Cardiac fibroblast (primary cell): ENCODE data around the gene PLLP.

Source experiments
- DNase-seq, 2 donors: peaks; one replicate each; pipeline versions ENCODE4 v3.0.0 to v3.0.0-alpha.2; 2010; ENCODE audit warnings: low read depth in 2 of 2
- H3K4me3 ChIP-seq, 2 donors: replicated peaks in 1 of 2; 1 replicate in 1 of 2; 2 replicates in 1 of 2; pipeline ENCODE4 v1.5.1; 2011; ENCODE audit warnings: low read depth in 2 of 2, low read length in 2 of 2, mild to moderate bottlenecking in 2 of 2, moderate library complexity in 1 of 2
- TF ChIP-seq, protein P1 (sequence below): IDR thresholded peaks from one replicate; pipeline ENCODE4 v1.5.1; 2011; ENCODE audit warnings: low read depth, mild to moderate bottlenecking, low read length, inconsistent platforms

PLLP gene

DNA sequence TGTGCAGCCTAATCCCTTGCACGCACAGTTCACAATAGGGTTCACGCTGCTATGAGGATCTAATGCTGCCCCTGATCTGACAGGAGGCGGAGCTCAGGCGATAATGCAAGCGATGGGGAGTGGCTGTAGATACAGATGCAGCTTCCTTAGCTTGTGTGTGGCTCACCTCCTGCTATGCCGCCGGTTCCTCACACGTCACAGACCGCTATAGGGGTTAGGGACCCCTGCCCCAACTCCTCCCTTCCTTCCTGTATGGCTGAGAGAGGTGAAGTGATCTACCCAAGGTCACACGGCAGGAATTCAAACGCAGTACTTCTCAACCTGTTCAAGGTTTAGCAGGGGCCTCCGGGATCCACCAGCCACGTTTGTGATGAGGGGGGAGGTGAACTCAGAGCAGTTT is 13.4 kb upstream of the PLLP start:
- DNase-seq = no peak

DNA sequence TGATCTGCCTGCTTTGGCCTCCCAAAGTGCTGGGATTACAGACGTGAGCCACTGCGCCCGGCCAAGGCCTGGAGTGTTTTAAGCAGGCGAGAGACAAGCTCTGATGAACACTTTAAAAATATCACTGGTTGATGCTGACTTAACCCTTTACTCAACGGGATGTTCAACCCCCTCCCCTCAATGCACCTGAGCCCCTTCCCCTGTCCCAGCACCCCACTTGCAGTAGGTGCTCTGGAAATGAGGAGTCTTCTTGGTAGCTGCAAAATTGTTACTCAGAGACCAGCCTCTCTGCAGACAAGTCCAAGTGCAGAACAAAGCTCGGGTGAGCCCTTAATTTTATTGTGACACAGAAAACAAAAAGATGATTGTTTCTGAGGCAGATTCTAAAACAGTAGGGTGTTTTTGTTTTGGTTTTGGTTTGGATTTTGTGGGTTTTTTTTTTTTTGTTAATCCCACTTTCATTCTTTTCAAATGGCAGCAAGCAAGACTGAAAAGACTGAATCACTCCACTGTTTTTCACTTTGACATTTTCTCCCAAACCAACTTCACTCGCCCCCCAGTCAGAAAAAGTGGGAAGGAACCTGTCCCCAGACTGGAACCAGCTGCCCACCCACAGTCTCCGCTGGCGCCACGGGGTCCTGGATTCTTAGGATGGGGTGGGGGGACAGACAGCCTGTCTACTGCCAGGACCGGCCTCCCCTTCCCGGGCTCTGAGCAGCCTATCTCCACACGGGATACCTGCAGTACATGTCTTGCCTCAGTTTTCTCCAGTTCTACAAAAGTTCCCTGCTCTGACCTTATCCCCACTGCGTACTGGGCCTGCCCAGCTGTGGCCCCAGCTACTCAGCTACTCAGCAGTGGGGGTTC is 5.2 kb upstream of the PLLP start:
- TF ChIP-seq, protein P1, sequence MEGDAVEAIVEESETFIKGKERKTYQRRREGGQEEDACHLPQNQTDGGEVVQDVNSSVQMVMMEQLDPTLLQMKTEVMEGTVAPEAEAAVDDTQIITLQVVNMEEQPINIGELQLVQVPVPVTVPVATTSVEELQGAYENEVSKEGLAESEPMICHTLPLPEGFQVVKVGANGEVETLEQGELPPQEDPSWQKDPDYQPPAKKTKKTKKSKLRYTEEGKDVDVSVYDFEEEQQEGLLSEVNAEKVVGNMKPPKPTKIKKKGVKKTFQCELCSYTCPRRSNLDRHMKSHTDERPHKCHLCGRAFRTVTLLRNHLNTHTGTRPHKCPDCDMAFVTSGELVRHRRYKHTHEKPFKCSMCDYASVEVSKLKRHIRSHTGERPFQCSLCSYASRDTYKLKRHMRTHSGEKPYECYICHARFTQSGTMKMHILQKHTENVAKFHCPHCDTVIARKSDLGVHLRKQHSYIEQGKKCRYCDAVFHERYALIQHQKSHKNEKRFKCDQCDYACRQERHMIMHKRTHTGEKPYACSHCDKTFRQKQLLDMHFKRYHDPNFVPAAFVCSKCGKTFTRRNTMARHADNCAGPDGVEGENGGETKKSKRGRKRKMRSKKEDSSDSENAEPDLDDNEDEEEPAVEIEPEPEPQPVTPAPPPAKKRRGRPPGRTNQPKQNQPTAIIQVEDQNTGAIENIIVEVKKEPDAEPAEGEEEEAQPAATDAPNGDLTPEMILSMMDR = no peak
- no peak overlapping the region for H3K4me3 ChIP-seq
- DNase-seq = no peak

More for the DNA sequence above, 13.4 kb upstream of the PLLP start:
- TF ChIP-seq, protein P1 = no peak
- no peak overlapping the region for H3K4me3 ChIP-seq

DNA sequence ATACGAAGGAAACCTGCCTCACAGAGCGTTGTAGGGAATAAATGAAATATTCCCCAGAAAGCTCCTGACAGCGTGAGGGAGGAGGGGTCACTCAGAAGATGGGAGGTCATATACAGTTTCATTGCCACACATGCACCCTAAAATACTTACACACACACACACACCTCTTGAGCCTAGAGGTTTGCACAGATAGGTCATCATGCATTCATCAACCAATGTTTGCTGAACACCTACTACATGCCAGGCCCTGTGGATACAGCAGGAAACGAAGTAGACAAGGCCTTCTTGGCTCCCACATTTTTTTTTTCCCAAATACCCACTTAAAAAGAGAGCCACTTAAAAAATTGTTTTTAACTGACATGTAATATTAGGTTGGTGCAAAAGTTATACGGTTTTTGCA is 907 bp upstream of the PLLP start:
- no peak overlapping the region for H3K4me3 ChIP-seq
- DNase-seq = no peak
- TF ChIP-seq, protein P1 = no peak

DNA sequence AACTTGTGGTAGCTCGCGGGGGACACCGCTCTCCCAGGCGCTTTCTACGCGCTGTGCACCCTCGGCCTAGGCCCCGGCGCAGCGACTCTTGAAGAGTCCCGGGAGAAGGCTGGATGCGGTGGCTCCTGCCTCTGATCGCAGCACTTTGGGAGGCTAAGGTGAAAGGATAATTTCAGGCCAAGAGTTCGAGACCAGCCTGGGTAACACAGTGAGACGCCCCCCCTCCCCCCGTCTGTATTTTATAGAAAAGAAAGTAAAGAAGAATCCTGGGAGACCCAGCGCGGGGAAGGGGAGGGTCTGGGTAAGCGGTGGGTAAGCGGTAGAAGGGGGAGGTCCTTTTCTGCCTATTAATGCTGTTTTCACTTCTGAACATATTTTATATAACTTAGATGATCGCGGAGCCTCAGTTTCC is 486 bp upstream of the PLLP start:
- TF ChIP-seq, protein P1 = no peak
- DNase-seq = no peak
- H3K4me3 ChIP-seq = peak overlapping the region; percentile 51

DNA sequence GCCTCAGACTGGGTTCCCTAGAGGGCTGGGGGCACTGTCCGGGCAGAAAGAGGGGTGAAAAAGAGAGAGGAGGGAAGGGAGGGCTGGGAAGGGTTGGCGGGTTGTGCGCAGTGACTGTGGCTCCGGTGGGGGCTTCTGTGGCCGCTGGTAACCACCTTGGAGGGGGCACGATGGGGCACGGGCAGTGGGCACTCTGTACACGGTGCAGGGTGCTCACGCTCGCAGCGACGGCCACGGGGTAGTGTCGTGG is 588 bp downstream of the PLLP start:
- DNase-seq = no peak
- TF ChIP-seq, protein P1 = no peak
- H3K4me3 ChIP-seq = peak overlapping the region; percentile 26 to 51

DNA sequence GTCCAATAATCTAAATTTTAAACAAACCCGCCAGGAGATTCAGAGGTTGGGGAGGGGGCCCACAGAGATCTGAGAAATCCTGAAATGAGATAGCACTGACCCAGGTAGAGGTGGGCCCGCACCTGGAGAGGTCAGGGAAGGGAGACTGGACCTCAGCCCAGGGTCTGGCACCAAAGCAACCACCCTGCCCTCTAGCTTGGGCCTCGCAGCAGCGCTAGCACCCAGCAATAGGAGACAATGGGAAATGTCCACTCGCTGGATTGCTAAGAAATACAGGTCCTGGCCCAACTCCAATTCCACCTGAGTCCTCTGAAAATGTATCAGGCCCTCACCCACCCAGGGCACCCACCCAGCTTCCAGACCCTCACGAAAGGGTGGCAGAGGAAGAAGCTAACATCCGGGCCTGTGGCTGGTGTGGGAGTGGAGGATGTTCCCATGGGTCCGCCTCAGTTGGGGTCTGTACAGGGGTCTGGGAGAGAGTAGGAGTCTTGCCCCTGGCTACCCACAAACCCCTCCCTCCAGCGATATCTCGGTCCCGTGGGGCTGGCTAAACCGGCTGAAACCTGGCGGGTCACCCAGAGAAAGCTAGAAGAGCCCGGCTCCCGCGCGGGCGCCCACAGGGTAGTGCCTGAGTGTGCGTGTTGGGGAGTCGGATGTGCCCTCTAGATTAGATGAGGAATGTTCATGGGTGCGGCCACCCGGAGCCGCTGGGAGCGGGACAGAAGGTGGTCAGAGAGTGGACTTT is 1.1 kb downstream of the PLLP start:
- TF ChIP-seq, protein P1 = no peak

More for the DNA sequence above, 1.1 kb downstream of the PLLP start:
- no peak overlapping the region for H3K4me3 ChIP-seq
- DNase-seq = no peak
